Keratinocyte (primary cell): ENCODE measurements around the gene KCNIP2. TPM values are rescaled to one million over a fixed set of nuclear protein-coding genes. Genes with fewer than 3 reads are reported as not detected.

Experiments used
- DNase-seq: peaks from one replicate; pipeline ENCODE4 v3.0.0-alpha.2; 2011; ENCODE audit warnings: low read depth, missing footprints, low spot score
- FAIRE-seq: peaks from 2 replicates; lab custom pipeline; 2011; peaks lifted over from hg19 to GRCh38; lab: Jason Lieb, UNC
- H2AFZ ChIP-seq: 2 replicates; pipeline ENCODE4 v1.6.0; 2012; ENCODE audit warnings: low read length, control low read depth, inconsistent platforms; ENCODE audit not compliant: control insufficient read depth
- H3K27ac ChIP-seq: 2 replicates; pipeline ENCODE4 v1.5.1; 2011; ENCODE audit warnings: low read length; ENCODE audit not compliant: control insufficient read depth, insufficient read depth
- H3K27me3 ChIP-seq: 3 replicates; pipeline ENCODE4 v1.6.0; 2011; ENCODE audit warnings: low read length; ENCODE audit not compliant: control insufficient read depth, insufficient read depth; ENCODE audit errors: extremely low read depth
- H3K36me3 ChIP-seq, 2 experiments: 2 replicates in 1 of 2; 3 replicates in 1 of 2; pipeline ENCODE4 v1.5.1; 2011; ENCODE audit warnings: low read length in 2 of 2, mild to moderate bottlenecking in 1 of 2; ENCODE audit not compliant: control insufficient read depth in 2 of 2, insufficient read depth in 2 of 2; ENCODE audit errors: extremely low read depth in 1 of 2
- H3K4me1 ChIP-seq: 3 replicates; pipeline ENCODE4 v1.5.1; 2011; ENCODE audit warnings: low read length; ENCODE audit not compliant: control insufficient read depth, insufficient read depth; ENCODE audit errors: extremely low read depth
- H3K4me2 ChIP-seq: 3 replicates; pipeline ENCODE4 v1.6.0; 2011; ENCODE audit warnings: low read depth, low read length; ENCODE audit not compliant: control insufficient read depth, insufficient read depth; ENCODE audit errors: extremely low read depth
- H3K4me3 ChIP-seq, 3 experiments: fragments of 200-600 bp in 1 of 3; sonication (generic) in 1 of 3; 2 replicates in 2 of 3; 3 replicates in 1 of 3; pipeline ENCODE4 v1.5.1; 2011 to 2016; ENCODE audit warnings: low read length in 3 of 3, mild to moderate bottlenecking in 3 of 3, control low read depth in 2 of 3, inconsistent platforms in 1 of 3, low read depth in 1 of 3, mixed read lengths in 1 of 3, mixed run types in 1 of 3, moderate library complexity in 1 of 3; ENCODE audit not compliant: control insufficient read depth in 2 of 3, insufficient read depth in 2 of 3; ENCODE audit errors: extremely low read depth in 1 of 3
- H3K79me2 ChIP-seq: 2 replicates; pipeline ENCODE4 v1.6.0; 2012; ENCODE audit warnings: low read length; ENCODE audit not compliant: control insufficient read depth, insufficient read depth
- H3K9ac ChIP-seq: 3 replicates; pipeline ENCODE4 v1.6.0; 2011; ENCODE audit warnings: low read length; ENCODE audit not compliant: control insufficient read depth, insufficient read depth; ENCODE audit errors: extremely low read depth
- H3K9me1 ChIP-seq: 3 replicates; pipeline ENCODE4 v1.6.0; 2011; ENCODE audit warnings: low read length; ENCODE audit not compliant: control insufficient read depth, insufficient read depth; ENCODE audit errors: extremely low read depth
- H3K9me3 ChIP-seq: 2 replicates; pipeline ENCODE4 v1.5.1; 2012; ENCODE audit warnings: low read depth, low read length; ENCODE audit not compliant: control insufficient read depth
- H4K20me1 ChIP-seq: 3 replicates; pipeline ENCODE4 v1.6.0; 2011; ENCODE audit warnings: low read length; ENCODE audit not compliant: control insufficient read depth, insufficient read depth; ENCODE audit errors: extremely low read depth
- EZH2 ChIP-seq: IDR thresholded peaks from one replicate; pipeline ENCODE4 v1.6.1; 2012; ENCODE audit warnings: inconsistent platforms, mild to moderate bottlenecking, low read length, moderate library complexity
- dilution Hi-C: fragments of 300-500 bp; cut with MboI; formaldehyde crosslinking; loops from one replicate; pipeline ENCODE4 v1.7.0; 2020; ENCODE audit warnings: low sequenced_read_pairs; ENCODE audit not compliant: extremely low pct_ligation_motif_present
- polyA plus RNA-seq, 5 experiments: library from polyadenylated mRNA; depleted of rRNA in 3 of 5; stranded (reverse) in 3 of 5; stranded (forward) in 1 of 5; unstranded in 1 of 5; fragments of >200 nt; gene quantifications; 1 replicate in 1 of 5; 2 replicates in 3 of 5; 3 replicates in 1 of 5; pipeline versions ENCODE4 v1.2.1 to v1.2.3, GENCODE V29; 2011 to 2012; ENCODE audit warnings: missing spikeins in 2 of 5, low read depth in 1 of 5, low replicate concordance in 1 of 5
- TF ChIP-seq, protein P1 (sequence below), 3 experiments: IDR thresholded peaks in 1 of 3; conservative IDR thresholded peaks in 1 of 3; optimal IDR thresholded peaks in 1 of 3; 2 replicates in 2 of 3; 3 replicates in 1 of 3; pipeline versions ENCODE3 to v1.5.1; 2011; ENCODE audit warnings: low read length in 3 of 3, mild to moderate bottlenecking in 3 of 3, moderate library complexity in 2 of 3, control low read depth in 1 of 3, inconsistent platforms in 1 of 3; ENCODE audit not compliant: insufficient read depth in 2 of 3; ENCODE audit errors: extremely low read depth in 1 of 3

Gene KCNIP2
- polyA plus RNA-seq, 1 donor (not counting 4 experiments of a cell fraction or from before 2014, with no cell fraction given): 0.41 TPM

- no peak for DNase-seq
Measured at GRCh38 chr10:101867931-101868330, 24.3 kb upstream of the KCNIP2 start.

GRCh38 chr10:101859530-101859929, 15.9 kb upstream of the KCNIP2 start:
- DNase-seq (no peak), FAIRE-seq (no peak)
- peaks cover 6% of the 10 kb centered on the region for H3K9me1 ChIP-seq
- no peak overlapping the region for H3K27ac ChIP-seq
- no peaks in the 10 kb centered on the region for H3K27me3 ChIP-seq
- dilution Hi-C loops: no loop called here
- peaks cover 0 to 1% of the 10 kb centered on the region in 2 experiments for H3K36me3 ChIP-seq
- no peak overlapping the region for H2AFZ ChIP-seq
- H3K4me3 ChIP-seq: no peak overlapping the region
- no peaks in the 10 kb centered on the region for H3K79me2 ChIP-seq
- H3K4me1 ChIP-seq: no peaks in the 10 kb centered on the region
- no peaks in the 10 kb centered on the region for H3K9me3 ChIP-seq
- H3K4me2 ChIP-seq: no peak overlapping the region
- H3K9ac ChIP-seq: no peak overlapping the region
- H4K20me1 ChIP-seq: no peaks in the 10 kb centered on the region
- TF ChIP-seq, protein P1, sequence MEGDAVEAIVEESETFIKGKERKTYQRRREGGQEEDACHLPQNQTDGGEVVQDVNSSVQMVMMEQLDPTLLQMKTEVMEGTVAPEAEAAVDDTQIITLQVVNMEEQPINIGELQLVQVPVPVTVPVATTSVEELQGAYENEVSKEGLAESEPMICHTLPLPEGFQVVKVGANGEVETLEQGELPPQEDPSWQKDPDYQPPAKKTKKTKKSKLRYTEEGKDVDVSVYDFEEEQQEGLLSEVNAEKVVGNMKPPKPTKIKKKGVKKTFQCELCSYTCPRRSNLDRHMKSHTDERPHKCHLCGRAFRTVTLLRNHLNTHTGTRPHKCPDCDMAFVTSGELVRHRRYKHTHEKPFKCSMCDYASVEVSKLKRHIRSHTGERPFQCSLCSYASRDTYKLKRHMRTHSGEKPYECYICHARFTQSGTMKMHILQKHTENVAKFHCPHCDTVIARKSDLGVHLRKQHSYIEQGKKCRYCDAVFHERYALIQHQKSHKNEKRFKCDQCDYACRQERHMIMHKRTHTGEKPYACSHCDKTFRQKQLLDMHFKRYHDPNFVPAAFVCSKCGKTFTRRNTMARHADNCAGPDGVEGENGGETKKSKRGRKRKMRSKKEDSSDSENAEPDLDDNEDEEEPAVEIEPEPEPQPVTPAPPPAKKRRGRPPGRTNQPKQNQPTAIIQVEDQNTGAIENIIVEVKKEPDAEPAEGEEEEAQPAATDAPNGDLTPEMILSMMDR (optimal IDR thresholded peaks at IDR 0.05 in 1 of 3, IDR thresholded peaks at IDR 0.05 in 1 of 3, conservative IDR thresholded peaks at IDR 0.05 in 1 of 3; ENCODE audit: extremely low read depth in 1 of 3, insufficient read depth in 2 of 3, low read length in 3 of 3): no peak
- no peak for TF ChIP-seq EZH2

More at GRCh38 chr10:101867931-101868330, 24.3 kb upstream of the KCNIP2 start:
- Histone ChIP-seq H2AFZ (no peak overlapping the region), H3K4me1 (no peaks in the 10 kb centered on the region), H3K4me2 (no peak overlapping the region), H3K79me2 (no peaks in the 10 kb centered on the region), H3K27me3 (no peaks in the 10 kb centered on the region), H3K4me3 (no peak overlapping the region), H3K27ac (no peak overlapping the region), H3K9ac (no peak overlapping the region), H3K9me3 (no peaks in the 10 kb centered on the region), H3K36me3 (no peaks in the 10 kb centered on the region), H3K9me1 (no peaks in the 10 kb centered on the region), H4K20me1 (no peaks in the 10 kb centered on the region)
- dilution Hi-C loops: no loop called here
- TF ChIP-seq, protein P1 (optimal IDR thresholded peaks at IDR 0.05 in 1 of 3, IDR thresholded peaks at IDR 0.05 in 1 of 3, conservative IDR thresholded peaks at IDR 0.05 in 1 of 3; ENCODE audit: extremely low read depth in 1 of 3, insufficient read depth in 2 of 3, low read length in 3 of 3): no peak
- no peak for TF ChIP-seq EZH2
- FAIRE-seq: no peak
